ENCODE data around the gene RNASEH2A. TPM values are rescaled to one million over a fixed set of nuclear protein-coding genes. Genes with fewer than 3 reads are reported as not detected.

The RNASEH2A gene
- total RNA-seq, 2 donors from 2014 or later = 3.1 to 4.0 TPM

GRCh38 chr19:12787458-12787857 lies 18.9 kb upstream of the RNASEH2A start:
- no peak for TF ChIP-seq CTCF (IDR thresholded peaks at IDR 0.05)
- no peak for DNase-seq (ENCODE audit: low spot score)
- H3K27me3 ChIP-seq = no peaks in the 10 kb centered on the region
- peak overlapping the region; percentile 96 to 99 for H3K27ac ChIP-seq
- no peaks in the 10 kb centered on the region for H3K9me3 ChIP-seq
- H3K4me1 ChIP-seq = peaks cover 0 to 78% of the 10 kb centered on the region in 2 donors
- no peak overlapping the region for H3K4me3 ChIP-seq
- peaks cover 7% of the 10 kb centered on the region for H3K36me3 ChIP-seq

GRCh38 chr19:12788042-12788681 lies 18.2 kb upstream of the RNASEH2A start:
- no peak for DNase-seq (ENCODE audit: low spot score)
- H3K27ac ChIP-seq = peak overlapping the region; percentile 96 to 99
- no peaks in the 10 kb centered on the region for H3K27me3 ChIP-seq
- H3K9me3 ChIP-seq = no peaks in the 10 kb centered on the region
- H3K4me1 ChIP-seq = peaks cover 0 to 72% of the 10 kb centered on the region in 2 donors
- H3K4me3 ChIP-seq = peak overlapping the region in 1 of 2 donors; percentile 82
- no peak for TF ChIP-seq CTCF (IDR thresholded peaks at IDR 0.05)
- H3K36me3 ChIP-seq = peaks cover 9% of the 10 kb centered on the region

GRCh38 chr19:12788682-12789097 lies 17.7 kb upstream of the RNASEH2A start:
- Histone ChIP-seq H3K4me3 (peak overlapping the region; percentile 82 to 88), H3K9me3 (no peaks in the 10 kb centered on the region), H3K27ac (peak overlapping the region; percentile 96 to 99), H3K36me3 (peaks cover 9% of the 10 kb centered on the region), H3K4me1 (peaks cover 0 to 67% of the 10 kb centered on the region in 2 donors), H3K27me3 (no peaks in the 10 kb centered on the region)
- DNase-seq (ENCODE audit: low spot score) = peak; percentile 88
- no peak for TF ChIP-seq CTCF (IDR thresholded peaks at IDR 0.05)

- Histone ChIP-seq H3K36me3 (peaks cover 9% of the 10 kb centered on the region), H3K27me3 (no peaks in the 10 kb centered on the region), H3K4me1 (peaks cover 0 to 66% of the 10 kb centered on the region in 2 donors), H3K4me3 (peak overlapping the region; percentile 82 to 88), H3K9me3 (no peaks in the 10 kb centered on the region), H3K27ac (peak overlapping the region; percentile 96 to 99)
- no peak for TF ChIP-seq CTCF (IDR thresholded peaks at IDR 0.05)
- DNase-seq (ENCODE audit: low spot score) = no peak
Measured at GRCh38 chr19:12789098-12789903, 17.1 kb upstream of the RNASEH2A start.

GRCh38 chr19:12789904-12790619 lies 16.3 kb upstream of the RNASEH2A start:
- peak; percentile 97 for DNase-seq (ENCODE audit: low spot score)
- Histone ChIP-seq H3K9me3 (no peaks in the 10 kb centered on the region), H3K4me3 (peak overlapping the region; percentile 82 to 88), H3K36me3 (peaks cover 9% of the 10 kb centered on the region), H3K27ac (peak overlapping the region; percentile 96 to 99), H3K27me3 (no peaks in the 10 kb centered on the region), H3K4me1 (peaks cover 0 to 59% of the 10 kb centered on the region in 2 donors)
- no peak for TF ChIP-seq CTCF (IDR thresholded peaks at IDR 0.05)

Data from right atrium auricular region (tissue), 2 donors.